Endodermal cell (in vitro differentiated cells): ENCODE results near the gene JAML. TPM values are rescaled to one million over a fixed set of nuclear protein-coding genes. Genes with fewer than 3 reads are reported as not detected.
A peak's percentile ranks its signal among the peaks of the same experiment; 100 is the strongest.

Experiments used
- DNase-seq: peaks from one replicate; pipeline ENCODE4 v3.0.0-alpha.2; 2017
- H3K27ac ChIP-seq: 2 replicates; pipeline ENCODE4 v1.5.1; 2013; ENCODE audit warnings: mild to moderate bottlenecking, low read depth, low read length, moderate library complexity
- H3K27me3 ChIP-seq: 2 replicates; pipeline ENCODE4 v1.6.1; 2013; ENCODE audit warnings: mild to moderate bottlenecking, low read length, moderate library complexity; ENCODE audit not compliant: insufficient read depth, control insufficient read depth, poor library complexity, severe bottlenecking
- H3K36me3 ChIP-seq: 2 replicates; pipeline ENCODE4 v1.7.0; 2013; ENCODE audit warnings: mild to moderate bottlenecking, low read length, moderate library complexity; ENCODE audit not compliant: control insufficient read depth, insufficient read depth
- H3K4me1 ChIP-seq: one replicate; pipeline ENCODE4 v1.7.0; 2013; ENCODE audit warnings: low read length; ENCODE audit not compliant: control insufficient read depth, insufficient read depth
- H3K4me3 ChIP-seq: 2 replicates; pipeline ENCODE4 v1.5.1; 2013; ENCODE audit warnings: mild to moderate bottlenecking, low read length, moderate library complexity
- H3K9ac ChIP-seq: 2 replicates; pipeline ENCODE4 v1.6.1; 2013; ENCODE audit warnings: mild to moderate bottlenecking, low read length, moderate library complexity; ENCODE audit not compliant: poor library complexity, severe bottlenecking; ENCODE audit errors: extremely low read depth
- H3K9me3 ChIP-seq: 2 replicates; pipeline ENCODE4 v1.6.1; 2013; ENCODE audit warnings: mild to moderate bottlenecking, low read length, moderate library complexity; ENCODE audit not compliant: control insufficient read depth
- H3K27ac Mint-ChIP-seq: 2 replicates; pipeline ENCODE4 v1.8.0; 2020; ENCODE audit warnings: mixed read lengths
- H3K27me3 Mint-ChIP-seq: 2 replicates; pipeline ENCODE4 v1.8.0; 2021; ENCODE audit warnings: mild to moderate bottlenecking, mixed read lengths; ENCODE audit not compliant: insufficient read depth
- H3K36me3 Mint-ChIP-seq: 2 replicates; pipeline ENCODE4 v1.8.0; 2020; ENCODE audit warnings: low read depth, mixed read lengths
- H3K4me1 Mint-ChIP-seq: 2 replicates; pipeline ENCODE4 v1.8.0; 2020; ENCODE audit warnings: mixed read lengths
- H3K4me3 Mint-ChIP-seq: 2 replicates; pipeline ENCODE4 v1.8.0; 2020; ENCODE audit warnings: mild to moderate bottlenecking, moderate library complexity, mixed read lengths
- H3K9me3 Mint-ChIP-seq: 2 replicates; pipeline ENCODE4 v1.8.0; 2020; ENCODE audit warnings: mild to moderate bottlenecking, mixed read lengths
- CTCF ChIP-seq: fragments of 200-600 bp; sonication (generic); conservative IDR thresholded peaks from 2 replicates; pipeline ENCODE4 v1.5.0; 2021; ENCODE audit warnings: antibody characterized with exemption, mild to moderate bottlenecking
- WGBS, 2 experiments: methylation state at CpG; one replicate each; pipeline versions ENCODE4 v1.1.5 to v1.1.7; 2013; ENCODE audit warnings: missing lambda C conversion rate in 2 of 2, mixed read lengths in 1 of 2; ENCODE audit not compliant: insufficient coverage in 1 of 2, insufficient read length in 1 of 2; 5-methylcytosine and 5-hydroxymethylcytosine counted together
- total RNA-seq, 2 donors: library from RNA; stranded (reverse); fragmentation: NEBNext Ultra II Directional in 1 of 2; extraction: Animal tissue kit (Norgen Biotek cat#: 25700) in 1 of 2; gene quantifications; 2 replicates in 1 of 2; 3 replicates in 1 of 2; pipeline ENCODE4 v1.2.1, GENCODE V29; 2021

JAML gene
- total RNA-seq, 2 donors from 2014 or later = 0.40 to 0.55 TPM

- H3K27ac Mint-ChIP-seq = no peak overlapping the region
- H3K27me3 Mint-ChIP-seq = peaks cover 46% of the 10 kb centered on the region
- Histone ChIP-seq H3K4me3 (no peak overlapping the region), H3K9me3 (peaks cover 4% of the 10 kb centered on the region), H3K9ac (no peak overlapping the region), H3K27ac (no peak overlapping the region), H3K36me3 (no peaks in the 10 kb centered on the region), H3K4me1 (peaks cover 8% of the 10 kb centered on the region), H3K27me3 (peaks cover 66% of the 10 kb centered on the region)
- no peaks in the 10 kb centered on the region for H3K9me3 Mint-ChIP-seq
- no peak overlapping the region for H3K4me3 Mint-ChIP-seq
- no peak for TF ChIP-seq CTCF
- H3K4me1 Mint-ChIP-seq = peaks cover 14% of the 10 kb centered on the region
- DNase-seq = no peak
- peaks cover 7% of the 10 kb centered on the region for H3K36me3 Mint-ChIP-seq
- 97 to 100% methylated on average over 1 of the region's 1 CpG for WGBS, 2 experiments
These were observed 34.3 kb upstream of the JAML start for GRCh38 chr11:118259138-118259537.

GRCh38 chr11:118258410-118258809, 33.6 kb upstream of the JAML start:
- peaks cover 7% of the 10 kb centered on the region for H3K4me1 Mint-ChIP-seq
- H3K27me3 Mint-ChIP-seq = peaks cover 41% of the 10 kb centered on the region
- no peak overlapping the region for H3K4me3 ChIP-seq
- H3K9me3 Mint-ChIP-seq = no peaks in the 10 kb centered on the region
- TF ChIP-seq CTCF = peak; percentile 66
- H3K36me3 Mint-ChIP-seq = peaks cover 7% of the 10 kb centered on the region
- no peak overlapping the region for H3K27ac ChIP-seq
- H3K4me3 Mint-ChIP-seq = no peak overlapping the region
- peaks cover 4% of the 10 kb centered on the region for H3K9me3 ChIP-seq
- no peak overlapping the region for H3K9ac ChIP-seq
- 0% methylated on average over 1 of the region's 1 CpG for WGBS, 2 experiments
- no peak overlapping the region for H3K27ac Mint-ChIP-seq
- H3K4me1 ChIP-seq = peaks cover under 1% of the 10 kb centered on the region
- DNase-seq = no peak
- peaks cover 70% of the 10 kb centered on the region for H3K27me3 ChIP-seq
- no peaks in the 10 kb centered on the region for H3K36me3 ChIP-seq

GRCh38 chr11:118252688-118253087, 27.9 kb upstream of the JAML start:
- Mint-ChIP-seq H3K27ac (peak overlapping the region; percentile 100), H3K4me3 (peak overlapping the region; percentile 95), H3K4me1 (peaks cover 6% of the 10 kb centered on the region), H3K27me3 (peaks cover 49% of the 10 kb centered on the region), H3K9me3 (no peaks in the 10 kb centered on the region), H3K36me3 (no peaks in the 10 kb centered on the region)
- Histone ChIP-seq H3K36me3 (no peaks in the 10 kb centered on the region), H3K4me3 (peak overlapping the region; percentile 91), H3K27ac (no peak overlapping the region), H3K9ac (peak overlapping the region; percentile 93), H3K4me1 (no peaks in the 10 kb centered on the region), H3K27me3 (peaks cover 74% of the 10 kb centered on the region), H3K9me3 (no peaks in the 10 kb centered on the region)
- DNase-seq = no peak
- no peak for TF ChIP-seq CTCF
- 60 to 76% methylated on average over 1 to 2 of the region's 3 CpGs for WGBS, 2 experiments
